GM12864 (cell line): ENCODE results near the gene STK10.
"Not testable (repeated sequence)": the region's sequence is repeated elsewhere in the genome, so short reads cannot be mapped to it uniquely, and the experiment has no call there.

Experiments
- DNase-seq: peaks from one replicate; pipeline ENCODE4 v3.0.0-alpha.2; 2011; ENCODE audit warnings: low read depth
- H3K4me3 ChIP-seq: 2 replicates; pipeline ENCODE4 v1.5.1; 2011; ENCODE audit warnings: mild to moderate bottlenecking, low read depth, low read length, control low read depth
- TF ChIP-seq, protein P1 (sequence below): IDR thresholded peaks from 2 replicates; pipeline ENCODE4 v1.5.1; 2011; ENCODE audit warnings: low read depth, mild to moderate bottlenecking, moderate library complexity, low read length, control low read depth, inconsistent platforms; ENCODE audit errors: missing control alignments

Gene STK10

DNA sequence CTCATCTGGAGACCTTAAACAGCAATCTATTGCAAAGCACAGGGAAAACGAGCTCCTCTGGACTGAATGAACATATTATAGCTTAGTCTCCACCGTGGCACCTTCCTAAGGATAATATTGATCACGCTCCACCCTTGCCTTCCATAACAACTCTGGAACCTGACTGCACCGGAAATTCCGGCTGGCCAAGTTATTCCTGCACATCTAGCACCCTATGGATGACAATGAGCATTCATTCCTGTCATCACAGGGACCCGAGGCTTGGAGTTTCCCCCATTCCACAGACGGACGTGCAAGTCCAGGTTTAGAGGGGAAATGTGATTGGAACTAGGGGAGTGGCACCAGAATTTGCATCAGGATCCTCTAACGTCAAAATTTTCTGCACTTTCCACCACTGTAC, 27.5 kb downstream of the STK10 start:
- TF ChIP-seq, protein P1, sequence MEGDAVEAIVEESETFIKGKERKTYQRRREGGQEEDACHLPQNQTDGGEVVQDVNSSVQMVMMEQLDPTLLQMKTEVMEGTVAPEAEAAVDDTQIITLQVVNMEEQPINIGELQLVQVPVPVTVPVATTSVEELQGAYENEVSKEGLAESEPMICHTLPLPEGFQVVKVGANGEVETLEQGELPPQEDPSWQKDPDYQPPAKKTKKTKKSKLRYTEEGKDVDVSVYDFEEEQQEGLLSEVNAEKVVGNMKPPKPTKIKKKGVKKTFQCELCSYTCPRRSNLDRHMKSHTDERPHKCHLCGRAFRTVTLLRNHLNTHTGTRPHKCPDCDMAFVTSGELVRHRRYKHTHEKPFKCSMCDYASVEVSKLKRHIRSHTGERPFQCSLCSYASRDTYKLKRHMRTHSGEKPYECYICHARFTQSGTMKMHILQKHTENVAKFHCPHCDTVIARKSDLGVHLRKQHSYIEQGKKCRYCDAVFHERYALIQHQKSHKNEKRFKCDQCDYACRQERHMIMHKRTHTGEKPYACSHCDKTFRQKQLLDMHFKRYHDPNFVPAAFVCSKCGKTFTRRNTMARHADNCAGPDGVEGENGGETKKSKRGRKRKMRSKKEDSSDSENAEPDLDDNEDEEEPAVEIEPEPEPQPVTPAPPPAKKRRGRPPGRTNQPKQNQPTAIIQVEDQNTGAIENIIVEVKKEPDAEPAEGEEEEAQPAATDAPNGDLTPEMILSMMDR = no peak
- H3K4me3 ChIP-seq = no peak overlapping the region
- no peak for DNase-seq

DNA sequence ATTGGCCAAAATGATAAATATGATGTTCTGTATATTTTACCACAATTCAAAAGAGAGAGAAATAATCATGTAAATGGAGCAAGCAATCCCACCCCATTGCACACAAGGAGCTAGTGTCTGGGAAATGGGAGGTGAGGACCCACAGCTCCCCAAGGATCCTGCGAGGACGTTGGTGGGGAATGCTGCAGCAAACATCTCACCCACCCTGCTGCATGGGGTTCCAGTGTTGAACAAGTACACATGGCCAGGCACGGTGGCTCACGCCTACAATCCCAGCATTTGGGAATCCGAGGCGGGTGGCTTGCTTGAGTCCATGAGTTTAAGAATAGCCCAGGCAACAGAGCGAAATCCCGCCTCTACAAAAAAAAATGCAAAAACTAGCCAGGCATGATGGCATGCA, 29.0 kb downstream of the STK10 start:
- TF ChIP-seq, protein P1 = no peak
- no peak for DNase-seq
- H3K4me3 ChIP-seq = no peak overlapping the region

DNA sequence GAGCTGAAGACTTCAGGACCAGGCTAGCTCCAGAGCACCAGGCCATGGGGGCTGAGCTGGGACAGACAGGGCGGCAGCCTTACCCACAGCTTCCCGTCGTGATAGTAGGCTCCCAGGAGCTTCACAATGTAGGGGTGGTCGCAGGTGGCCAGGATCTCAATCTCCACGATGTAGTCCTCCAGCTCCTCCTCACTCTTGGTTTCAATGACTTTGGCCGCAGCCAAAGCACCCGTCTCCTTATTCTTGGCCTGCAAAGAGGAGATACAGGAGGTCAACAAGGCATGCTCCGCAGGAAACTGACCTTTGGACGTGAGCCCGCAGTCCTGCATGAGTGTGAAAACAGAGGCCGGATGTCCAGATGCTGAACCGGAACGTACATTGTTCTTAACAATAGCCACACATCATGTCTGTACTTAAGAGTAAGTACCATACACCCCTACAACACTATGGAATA, 31.5 kb downstream of the STK10 start:
- no peak for DNase-seq
- no peak overlapping the region for H3K4me3 ChIP-seq
- TF ChIP-seq, protein P1 = no peak

DNA sequence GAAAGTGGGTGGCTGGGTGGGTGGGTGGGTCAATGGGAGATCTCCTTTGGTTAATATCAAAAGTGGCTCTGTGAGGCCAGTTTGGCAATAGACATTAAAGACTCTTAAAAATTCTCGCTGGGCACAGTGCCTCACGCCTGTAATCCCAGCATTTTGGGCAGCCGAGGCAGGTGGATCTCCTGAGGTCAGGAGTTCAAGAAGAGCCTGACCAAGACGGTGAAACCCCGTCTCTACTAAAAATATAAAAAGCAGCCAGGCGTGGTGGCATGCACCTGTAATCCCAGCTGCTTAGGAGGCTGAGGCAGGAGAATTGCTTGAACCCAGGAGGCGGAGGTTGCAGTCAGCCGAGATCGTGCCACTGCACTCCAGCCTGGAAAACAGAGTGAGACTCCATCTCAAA, 32.9 kb downstream of the STK10 start:
- DNase-seq, H3K4me3 ChIP-seq: not testable (repeated sequence)

DNA sequence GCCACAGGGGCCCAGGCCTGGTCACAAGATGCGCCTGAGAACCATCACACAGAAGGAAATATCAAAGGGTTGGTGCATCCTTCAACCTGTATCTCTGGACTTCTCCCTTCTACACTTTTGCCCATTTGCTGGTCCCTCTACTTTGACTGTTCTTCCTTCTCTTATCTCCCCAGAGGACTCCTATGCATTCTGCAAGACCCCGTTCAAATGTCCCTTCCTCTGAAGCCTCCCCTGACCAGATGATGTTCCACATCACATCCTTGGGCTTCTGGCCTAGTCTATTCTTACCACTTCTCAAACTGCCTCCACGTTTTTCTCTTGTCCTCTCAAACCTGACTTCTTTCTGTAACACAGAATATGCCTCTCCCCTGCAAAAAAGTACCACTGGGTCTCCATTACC, 34.3 kb downstream of the STK10 start:
- no peak overlapping the region for H3K4me3 ChIP-seq
- TF ChIP-seq, protein P1 = no peak
- DNase-seq = no peak

DNA sequence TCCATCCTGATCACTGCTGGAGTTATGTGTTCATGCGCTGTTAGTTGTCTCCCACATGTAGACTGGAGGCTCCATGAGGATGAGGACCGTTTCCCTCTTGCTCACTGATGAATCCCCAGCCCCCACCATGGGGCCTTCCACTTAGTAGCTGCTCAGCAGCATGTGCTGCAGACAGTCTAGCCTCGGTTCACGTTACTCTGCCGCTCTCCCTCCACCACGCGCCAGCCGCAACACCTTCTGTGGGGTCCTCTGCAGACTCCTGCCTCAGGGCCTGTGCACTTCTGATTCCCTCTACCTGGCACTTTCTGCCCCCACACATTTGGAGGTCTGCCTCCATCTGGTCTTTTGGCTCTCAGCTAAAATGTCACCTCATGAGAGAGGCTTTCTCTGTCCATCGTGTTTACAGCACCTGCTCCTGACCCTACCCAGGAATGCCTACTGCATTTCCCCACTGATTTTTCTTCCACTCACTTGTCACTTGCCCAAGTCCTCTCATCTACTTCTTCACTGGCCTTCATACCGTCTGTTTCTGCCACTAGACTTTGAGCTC, 36.3 kb downstream of the STK10 start:
- no peak overlapping the region for H3K4me3 ChIP-seq
- DNase-seq = no peak
- TF ChIP-seq, protein P1 = no peak

DNA sequence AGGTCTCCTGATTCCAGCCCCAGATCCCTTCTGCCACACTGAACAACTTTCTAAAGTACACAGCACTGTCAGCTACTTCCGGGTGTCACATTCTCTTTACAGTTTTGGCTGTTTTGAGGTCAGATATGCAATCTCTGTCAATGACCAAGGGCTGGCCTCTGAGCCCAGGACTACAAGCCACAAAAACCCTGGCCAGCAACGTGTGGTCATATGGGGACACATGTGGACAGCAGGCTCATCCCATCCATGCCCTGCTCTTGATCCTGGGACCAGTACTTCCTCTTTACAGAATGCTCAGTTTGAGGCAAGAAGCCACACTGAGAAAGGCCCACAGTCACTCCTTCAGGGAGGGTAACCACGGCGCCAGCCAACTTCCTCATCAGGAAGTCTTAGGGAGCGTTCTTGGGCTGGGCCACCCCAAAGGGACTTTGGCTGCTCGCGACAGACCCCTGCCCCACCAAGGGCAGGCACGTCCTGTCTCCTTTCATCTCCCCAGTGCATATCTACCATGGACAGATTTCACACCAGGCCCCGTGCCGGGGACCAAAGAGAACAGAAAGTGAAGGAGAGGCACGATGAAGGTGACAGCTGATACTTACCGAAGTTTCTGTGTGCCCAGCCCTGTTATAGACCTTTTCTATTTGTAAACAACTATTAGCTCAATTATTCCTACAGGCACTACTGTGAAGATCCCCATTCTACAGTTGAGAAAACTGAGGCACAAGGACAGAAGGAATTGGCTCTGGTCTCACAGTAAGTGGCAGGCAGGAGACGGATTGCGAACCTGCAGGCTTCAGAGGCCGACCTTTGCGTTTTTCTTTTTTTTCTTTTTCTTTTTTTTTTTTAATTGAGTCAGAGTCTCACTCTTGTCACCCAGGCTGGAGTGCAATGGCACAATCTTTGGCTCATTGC, 37.3 kb downstream of the STK10 start:
- no peak for DNase-seq
- no peak overlapping the region for H3K4me3 ChIP-seq
- TF ChIP-seq, protein P1 = no peak

DNA sequence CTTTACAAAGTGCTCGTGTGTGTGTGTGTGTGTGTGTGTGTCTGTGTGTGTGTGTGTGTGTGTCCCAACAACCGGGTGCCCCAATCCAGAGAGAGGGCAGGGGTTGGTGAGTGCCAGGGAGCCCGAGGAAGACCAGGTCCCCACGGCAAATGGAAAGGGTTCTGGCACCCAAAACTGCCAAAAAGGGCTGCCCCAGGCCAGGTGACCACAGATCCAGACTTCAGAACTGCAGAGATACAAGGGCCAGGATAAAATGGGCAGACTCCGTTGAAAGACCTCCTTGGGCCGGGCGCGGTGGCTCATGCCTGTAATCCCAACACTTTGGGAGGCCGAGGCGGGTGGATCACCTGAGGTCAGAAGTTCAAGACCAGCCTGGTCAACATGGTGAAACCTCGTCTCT, 38.5 kb downstream of the STK10 start:
- DNase-seq, H3K4me3 ChIP-seq: not testable (repeated sequence)
